Measurements from ENCODE around the gene EOMES.

GRCh38 chr3:27695636-27696035, 26.5 kb downstream of the EOMES start:
- no peak for TF ChIP-seq POLR2A (IDR thresholded peaks at IDR 0.05)
- no peak for TF ChIP-seq CTCF (IDR thresholded peaks at IDR 0.05)
- TF ChIP-seq EP300 (IDR thresholded peaks at IDR 0.05) = no peak

All from gastroesophageal sphincter (tissue), 3 donors.